Mucosa of stomach (tissue), 1 donor: ENCODE results near the gene F8A2.
"Not testable (repeated sequence)": the region's sequence is repeated elsewhere in the genome, so short reads cannot be mapped to it uniquely, and the experiment has no call there.

Experiments used
- H3K27me3 ChIP-seq: one replicate; pipeline ENCODE4 v1.7.0; 2013; ENCODE audit warnings: mild to moderate bottlenecking, low read length; ENCODE audit not compliant: control insufficient read depth, insufficient read depth
- H3K36me3 ChIP-seq: one replicate; pipeline ENCODE4 v1.7.0; 2013; ENCODE audit warnings: low read length; ENCODE audit not compliant: control insufficient read depth, insufficient read depth
- H3K4me1 ChIP-seq: one replicate; pipeline ENCODE4 v1.7.0; 2013; ENCODE audit warnings: mild to moderate bottlenecking, low read length; ENCODE audit not compliant: control insufficient read depth, insufficient read depth
- H3K4me3 ChIP-seq: one replicate; pipeline ENCODE4 v1.7.0; 2013; ENCODE audit warnings: low read length
- H3K9ac ChIP-seq: one replicate; pipeline ENCODE4 v1.7.0; 2013; ENCODE audit warnings: mild to moderate bottlenecking, low read length, moderate library complexity
- H3K9me3 ChIP-seq: one replicate; pipeline ENCODE4 v1.7.0; 2013; ENCODE audit warnings: mild to moderate bottlenecking, low read length, moderate library complexity; ENCODE audit not compliant: control insufficient read depth
- donor health status: Pancreatic carcinoma.

The F8A2 gene

DNA sequence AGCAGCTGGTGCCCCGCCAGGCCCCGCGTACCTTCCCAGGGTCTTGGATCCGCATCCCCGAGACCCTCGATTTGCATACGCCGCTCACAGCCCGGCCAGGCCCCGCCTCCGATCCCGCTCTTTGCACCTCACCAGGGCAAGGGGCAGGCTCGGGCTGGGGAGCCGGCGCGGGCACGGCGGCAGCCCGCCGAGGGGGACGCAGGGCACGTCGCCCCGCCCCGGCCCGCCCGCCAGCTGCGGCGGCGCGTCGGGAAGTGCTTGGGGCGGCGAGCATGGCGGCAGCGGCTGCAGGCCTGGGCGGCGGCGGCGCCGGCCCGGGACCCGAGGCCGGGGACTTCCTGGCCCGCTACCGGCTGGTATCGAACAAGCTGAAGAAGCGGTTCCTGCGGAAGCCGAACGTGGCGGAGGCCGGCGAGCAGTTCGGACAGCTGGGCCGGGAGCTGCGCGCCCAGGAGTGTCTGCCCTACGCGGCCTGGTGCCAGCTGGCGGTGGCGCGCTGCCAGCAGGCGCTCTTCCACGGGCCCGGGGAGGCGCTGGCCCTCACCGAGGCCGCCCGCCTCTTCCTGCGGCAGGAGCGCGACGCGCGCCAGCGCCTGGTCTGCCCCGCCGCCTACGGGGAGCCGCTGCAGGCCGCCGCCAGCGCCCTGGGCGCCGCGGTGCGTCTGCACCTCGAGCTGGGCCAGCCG, at the start of gene F8A2:
TSS of gene F8A2 (plus strand) at position 253 of the 686 bp plus-strand sequence. CDS start at position 273, 20 bp downstream.
- H3K9me3 ChIP-seq, H3K9ac ChIP-seq, H3K27me3 ChIP-seq, H3K4me1 ChIP-seq, H3K36me3 ChIP-seq, H3K4me3 ChIP-seq: not testable (repeated sequence)

DNA sequence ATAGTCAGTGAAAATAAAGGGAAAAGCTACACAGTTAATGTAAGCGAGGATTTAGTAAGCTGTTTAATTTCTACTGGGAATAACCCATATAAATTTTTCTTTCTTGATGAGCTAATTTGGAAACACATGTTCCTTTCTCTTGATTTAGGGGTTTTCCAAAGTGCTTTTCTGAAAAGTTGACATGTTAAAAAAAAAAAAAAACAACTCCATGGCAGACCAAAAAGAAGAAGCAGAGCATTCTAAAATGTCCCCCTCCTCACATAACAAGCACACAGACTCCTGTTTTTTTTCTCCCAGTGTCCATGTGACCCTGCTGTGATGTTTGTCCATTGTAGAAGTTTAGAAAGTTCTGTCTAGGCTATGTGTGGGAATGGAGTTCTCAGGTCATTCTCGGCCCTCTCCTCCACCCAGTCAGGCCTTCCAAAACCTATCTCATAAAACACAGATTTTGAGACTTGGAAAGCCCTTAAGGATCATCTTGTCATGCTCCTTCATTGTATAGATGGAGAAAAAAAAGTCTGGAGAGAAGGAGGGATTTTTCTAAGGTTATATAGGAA, 48.3 kb upstream of the F8A2 start:
- H3K4me3 ChIP-seq = no peak overlapping the region
- no peaks in the 10 kb centered on the region for H3K27me3 ChIP-seq
- H3K4me1 ChIP-seq = no peaks in the 10 kb centered on the region
- no peaks in the 10 kb centered on the region for H3K36me3 ChIP-seq
- no peaks in the 10 kb centered on the region for H3K9me3 ChIP-seq
- H3K9ac ChIP-seq = no peak overlapping the region

DNA sequence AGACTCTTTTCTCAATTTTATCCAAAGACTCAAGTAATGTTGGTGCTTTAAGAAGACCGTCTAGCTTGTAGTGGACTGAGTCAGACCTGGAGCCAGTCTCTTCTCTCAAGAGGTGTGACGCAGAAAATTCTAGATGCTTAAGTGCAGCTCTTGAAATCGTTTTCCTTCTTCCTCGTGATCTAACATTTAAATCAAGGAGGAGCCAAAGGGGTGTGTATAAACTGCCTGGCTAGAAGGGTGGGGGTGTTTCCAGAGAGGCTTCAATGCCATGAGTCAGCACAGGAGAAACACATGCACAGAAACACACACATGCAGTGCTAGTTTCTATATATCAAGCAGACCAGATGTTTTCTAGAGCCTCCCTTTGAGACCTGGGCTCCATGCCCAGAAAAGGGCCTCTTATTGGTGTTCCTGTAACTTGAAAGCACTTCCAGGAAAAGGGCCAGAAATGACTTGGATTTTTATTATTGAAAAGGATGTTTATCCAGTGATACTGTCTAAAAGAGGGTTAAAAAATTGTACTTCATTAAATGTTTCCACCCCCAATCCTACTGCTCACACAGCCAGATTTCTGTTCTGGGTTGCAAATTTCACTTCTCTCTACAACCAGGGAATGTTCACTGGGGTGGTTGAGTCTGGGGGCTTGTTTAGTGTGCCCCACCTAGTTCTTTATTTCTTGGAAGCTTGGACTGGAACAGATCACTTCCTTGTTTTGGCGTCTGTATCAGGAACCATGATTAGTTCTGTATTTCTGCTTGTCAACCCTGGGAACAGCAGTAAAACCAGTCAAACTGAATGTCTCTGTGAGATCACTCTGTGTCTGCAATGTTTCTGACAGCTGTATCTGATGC, 47.2 kb upstream of the F8A2 start, which contains the start of gene CLIC2:
TSS of gene CLIC2 (minus strand) at position 129 of the 851 bp plus-strand sequence. CDS start 187 bp downstream, outside the sequence.
- no peaks in the 10 kb centered on the region for H3K4me1 ChIP-seq
- H3K27me3 ChIP-seq = no peaks in the 10 kb centered on the region
- no peak within 1 kb of the TSS for H3K4me3 ChIP-seq
- no peaks in the 10 kb centered on the region for H3K9me3 ChIP-seq
- H3K36me3 ChIP-seq = no peaks in the 10 kb centered on the region
- H3K9ac ChIP-seq = no peak within 1 kb of the TSS

DNA sequence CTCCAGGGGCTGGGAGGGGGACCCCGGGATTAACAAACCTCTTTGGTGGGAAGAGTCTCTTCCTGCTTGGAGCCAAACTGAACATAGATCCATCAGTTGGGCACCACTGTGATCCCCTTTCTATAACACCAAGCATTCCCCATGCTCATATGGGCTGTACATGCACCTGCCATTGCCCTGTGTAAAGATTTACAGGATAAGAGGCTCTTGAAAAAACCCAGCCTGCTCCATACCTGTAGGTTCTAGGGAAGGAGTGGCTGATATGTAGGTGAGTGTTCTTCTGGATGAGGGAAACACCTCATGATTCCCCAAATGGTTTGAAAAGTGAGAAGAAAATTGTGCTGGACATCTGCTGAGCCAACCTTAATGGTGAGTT, 46.6 kb upstream of the F8A2 start:
- H3K9me3 ChIP-seq, H3K9ac ChIP-seq, H3K27me3 ChIP-seq, H3K4me1 ChIP-seq, H3K36me3 ChIP-seq, H3K4me3 ChIP-seq: not testable (repeated sequence)

DNA sequence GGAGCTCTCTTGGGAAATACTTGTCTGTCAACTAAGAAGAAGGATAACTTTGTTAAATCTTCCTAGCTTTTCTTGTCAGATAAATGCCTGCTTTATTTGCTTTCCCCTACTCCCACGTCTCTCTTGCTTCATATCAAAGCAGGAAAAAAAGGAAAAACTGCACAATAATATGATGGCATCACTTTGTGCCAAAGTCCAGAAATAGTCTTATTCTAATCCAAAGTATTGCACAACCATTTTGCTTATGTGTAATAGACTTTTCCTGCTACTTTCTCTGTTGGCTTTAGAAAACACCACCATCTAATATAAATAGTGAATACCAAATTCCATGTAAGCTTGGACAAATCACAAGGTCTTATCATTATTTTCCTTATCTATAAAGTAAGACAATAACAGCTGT, 36.2 kb upstream of the F8A2 start:
- H3K36me3 ChIP-seq, H3K9me3 ChIP-seq, H3K27me3 ChIP-seq, H3K4me1 ChIP-seq, H3K4me3 ChIP-seq, H3K9ac ChIP-seq: not testable (repeated sequence)

DNA sequence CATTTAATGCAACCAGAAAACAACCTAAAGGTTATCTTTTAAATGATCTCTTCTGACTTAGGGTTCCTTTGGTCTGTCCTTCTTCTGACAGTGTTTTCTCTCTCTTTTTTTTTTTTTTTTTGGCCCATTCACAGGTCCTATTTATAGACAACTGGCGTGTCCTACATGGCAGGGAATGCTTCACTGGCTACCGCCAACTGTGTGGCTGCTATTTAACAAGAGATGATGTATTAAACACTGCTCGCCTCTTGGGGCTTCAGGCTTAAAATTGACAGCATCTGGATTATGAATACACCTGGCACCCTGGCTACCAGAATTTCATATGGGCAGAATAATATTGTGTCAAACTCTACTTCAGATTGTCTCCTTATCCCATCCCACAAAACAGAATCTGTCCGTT, 32.4 kb upstream of the F8A2 start:
- H3K9me3 ChIP-seq, H3K9ac ChIP-seq, H3K4me3 ChIP-seq, H3K36me3 ChIP-seq, H3K4me1 ChIP-seq, H3K27me3 ChIP-seq: not testable (repeated sequence)

DNA sequence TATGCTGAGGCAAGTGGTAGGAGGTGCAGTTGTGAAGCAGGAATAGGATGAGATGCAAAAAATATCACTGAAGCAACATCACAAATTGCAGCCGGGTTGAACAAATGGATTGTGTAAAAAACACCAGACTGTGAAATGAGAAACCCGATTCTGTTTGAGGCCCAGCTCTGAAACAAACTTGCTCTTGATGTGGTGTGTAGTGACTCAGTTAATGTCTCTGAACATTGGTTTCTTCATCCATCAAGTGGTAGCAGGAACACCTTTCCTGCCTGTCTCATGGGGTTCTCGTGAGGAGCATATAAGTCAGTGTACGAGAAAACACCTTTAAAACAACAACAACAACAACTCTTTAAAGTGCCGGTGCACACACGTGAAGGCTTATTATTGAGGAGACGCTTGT, 18.2 kb upstream of the F8A2 start:
- H3K27me3 ChIP-seq, H3K9me3 ChIP-seq, H3K9ac ChIP-seq, H3K4me3 ChIP-seq, H3K4me1 ChIP-seq, H3K36me3 ChIP-seq: not testable (repeated sequence)

DNA sequence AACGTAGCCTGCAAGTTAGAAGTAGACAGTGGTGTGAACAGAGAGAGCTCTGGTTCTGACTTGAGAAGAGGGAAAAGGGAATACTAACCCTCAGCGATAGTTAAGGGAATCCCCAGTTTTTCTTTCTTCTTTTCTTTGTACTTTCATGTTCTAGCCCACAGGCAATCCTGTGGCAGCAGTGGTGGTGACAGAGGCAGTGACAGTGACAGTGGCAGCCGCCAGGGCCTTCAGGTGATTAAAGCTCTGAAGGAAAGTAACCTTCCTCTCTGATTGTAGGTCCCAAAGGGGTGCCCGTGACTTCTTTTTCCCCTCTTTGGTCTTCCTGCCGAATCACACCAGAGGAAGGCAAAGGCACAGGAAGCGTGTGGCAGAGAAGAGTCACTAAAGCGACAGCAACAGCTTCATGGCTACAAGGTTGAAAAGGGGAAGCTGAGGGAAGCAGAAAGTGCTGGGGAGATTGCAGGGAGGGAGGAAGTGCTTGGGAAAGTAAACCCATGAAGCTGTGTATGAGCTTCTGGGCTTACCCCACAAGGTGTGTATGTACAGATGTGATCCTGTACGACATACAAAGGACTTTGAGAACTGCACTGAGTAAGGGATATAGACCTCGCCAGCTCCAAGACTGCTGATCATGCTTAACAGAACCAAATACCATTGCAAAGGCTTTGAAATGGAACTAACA, 8.0 kb upstream of the F8A2 start:
- H3K27me3 ChIP-seq, H3K9me3 ChIP-seq, H3K4me1 ChIP-seq: not testable (repeated sequence)

DNA sequence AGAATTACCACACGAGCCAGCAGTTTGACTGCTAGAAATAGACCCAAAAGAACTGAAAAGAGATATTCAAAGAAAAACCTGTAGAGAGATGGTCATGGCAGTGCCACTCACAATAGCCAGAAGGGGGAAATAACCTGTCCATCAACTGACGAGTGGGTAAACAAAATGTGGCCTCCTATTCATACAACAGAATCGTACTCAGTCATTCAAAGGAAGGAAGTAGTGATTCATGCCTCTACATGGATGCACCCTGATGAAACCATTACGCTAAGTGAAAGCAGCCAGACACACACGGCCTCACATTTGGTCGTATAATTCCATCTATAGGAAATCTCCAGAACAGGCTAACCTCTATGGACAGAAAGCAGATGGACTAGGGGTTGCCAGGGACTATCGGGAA, 2.1 kb upstream of the F8A2 start:
- H3K36me3 ChIP-seq, H3K4me1 ChIP-seq, H3K9ac ChIP-seq, H3K4me3 ChIP-seq, H3K9me3 ChIP-seq, H3K27me3 ChIP-seq: not testable (repeated sequence)

More for the DNA sequence above, 8.0 kb upstream of the F8A2 start:
- H3K36me3 ChIP-seq, H3K4me3 ChIP-seq, H3K9ac ChIP-seq: not testable (repeated sequence)

DNA sequence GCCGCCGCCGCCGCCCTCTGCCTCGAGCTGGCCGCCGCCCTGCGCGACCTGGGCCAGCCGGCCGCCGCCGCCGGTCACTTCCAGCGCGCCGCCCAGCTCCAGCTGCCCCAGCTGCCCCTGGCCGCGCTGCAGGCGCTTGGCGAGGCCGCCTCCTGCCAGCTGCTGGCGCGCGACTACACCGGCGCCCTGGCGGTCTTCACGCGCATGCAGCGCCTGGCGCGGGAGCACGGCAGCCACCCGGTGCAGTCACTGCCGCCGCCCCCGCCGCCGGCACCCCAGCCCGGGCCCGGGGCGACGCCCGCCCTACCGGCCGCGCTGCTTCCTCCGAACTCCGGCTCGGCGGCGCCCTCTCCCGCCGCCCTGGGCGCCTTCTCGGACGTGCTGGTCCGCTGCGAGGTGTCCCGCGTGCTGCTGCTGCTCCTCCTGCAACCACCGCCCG, 653 bp downstream of the F8A2 start:
- not testable (repeated sequence) for H3K4me3 ChIP-seq, H3K9me3 ChIP-seq, H3K27me3 ChIP-seq, H3K36me3 ChIP-seq, H3K4me1 ChIP-seq, H3K9ac ChIP-seq

DNA sequence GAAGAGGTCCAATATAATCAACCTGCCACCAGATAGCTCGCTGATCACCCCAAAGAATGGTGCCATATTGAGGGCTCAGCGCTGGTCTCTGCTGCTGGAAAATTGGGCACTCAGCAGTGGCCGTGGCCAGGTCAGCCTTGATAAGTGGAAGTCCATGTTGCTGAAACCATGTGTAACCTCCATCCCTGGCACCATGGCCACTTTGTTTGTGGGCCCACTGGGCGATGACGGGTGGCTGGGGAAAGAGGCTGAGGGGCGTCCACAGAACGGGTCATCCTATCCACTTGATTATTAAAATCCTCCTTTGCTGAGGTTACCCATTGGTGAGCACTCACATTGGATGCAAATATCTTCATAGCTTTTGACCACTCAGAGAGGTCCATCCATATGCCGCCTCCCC, 7.7 kb downstream of the F8A2 start:
- Histone ChIP-seq H3K36me3 (no peaks in the 10 kb centered on the region), H3K9ac (no peak overlapping the region), H3K9me3 (no peaks in the 10 kb centered on the region), H3K4me1 (no peaks in the 10 kb centered on the region), H3K27me3 (no peaks in the 10 kb centered on the region), H3K4me3 (no peak overlapping the region)

DNA sequence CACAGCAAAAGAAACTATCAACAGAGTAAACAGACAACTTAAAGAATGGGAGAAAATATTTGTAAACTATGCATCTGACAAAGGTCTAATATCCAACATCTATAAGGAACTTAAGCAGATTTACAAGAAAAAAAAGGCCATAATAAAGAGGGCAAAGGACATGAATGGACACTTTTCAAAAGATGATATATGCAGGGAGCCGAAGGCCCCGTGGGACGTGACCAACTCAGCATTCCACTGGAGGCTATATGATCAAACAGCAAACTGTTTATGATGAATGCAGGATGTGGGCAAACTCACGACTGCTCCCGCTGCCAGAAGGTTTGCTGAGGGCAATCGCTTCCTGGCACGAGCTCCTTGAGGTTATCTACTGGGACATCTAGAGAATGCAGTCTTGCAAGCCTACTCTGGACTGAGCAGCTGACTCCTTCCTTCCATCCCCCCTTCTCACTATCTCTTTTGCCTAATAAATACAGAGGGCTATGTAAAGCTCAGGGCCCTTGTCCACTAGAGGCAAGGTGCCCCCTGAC, 12.9 kb downstream of the F8A2 start:
- H3K9ac ChIP-seq, H3K4me1 ChIP-seq, H3K9me3 ChIP-seq, H3K27me3 ChIP-seq, H3K36me3 ChIP-seq, H3K4me3 ChIP-seq: not testable (repeated sequence)
